ENCODE data around the gene PDE6H. TPM values are rescaled to one million over a fixed set of nuclear protein-coding genes. Genes with fewer than 3 reads are reported as not detected.

PDE6H gene
- total and polyA plus RNA-seq, 2 of the 8 experiments (the other 6 are each of a cell fraction or from before 2014, with no cell fraction given), result not detected

- Histone ChIP-seq H3K27me3 (replicated peaks in 1 of 4; ENCODE audit: control insufficient read depth in 3 of 4, extremely low read depth in 1 of 4, insufficient read depth in 3 of 4, low read length in 3 of 4) (no peaks in the 10 kb centered on the region), H3K56ac (replicated peaks; ENCODE audit: insufficient read length, low read depth, low read length) (no peak overlapping the region), H3K27ac (ENCODE audit: low read depth, low read length) (no peak overlapping the region), H2BK20ac (ENCODE audit: low read length) (no peak overlapping the region), H4K91ac (replicated peaks; ENCODE audit: insufficient read length, low read length) (no peak overlapping the region), H3K4me1 (replicated peaks in 1 of 4; ENCODE audit: control insufficient read depth in 3 of 4, insufficient read depth in 4 of 4, low read length in 3 of 4) (no peaks in the 10 kb centered on the region), H3K9ac (replicated peaks in 1 of 4; ENCODE audit: extremely low read depth in 1 of 4, low read depth in 3 of 4, low read length in 3 of 4) (no peak overlapping the region), H2AFZ (ENCODE audit: low read length) (no peak overlapping the region), H3K14ac (ENCODE audit: insufficient read length) (no peak overlapping the region), H3K79me1 (ENCODE audit: low read depth, low read length) (no peaks in the 10 kb centered on the region), H2BK120ac (replicated peaks; ENCODE audit: low read depth, low read length) (no peak overlapping the region), H2BK15ac (ENCODE audit: low read length) (no peak overlapping the region), H4K5ac (ENCODE audit: insufficient read length, low read depth, low read length) (no peak overlapping the region), H2AK5ac (ENCODE audit: low read depth, low read length) (no peak overlapping the region), H3K4me3 (ENCODE audit: extremely low read depth in 1 of 4, insufficient read depth in 2 of 4, low read depth in 3 of 4, low read length in 4 of 4) (no peak overlapping the region), H2BK5ac (ENCODE audit: low read depth, low read length) (no peak overlapping the region), H3K36me3 (ENCODE audit: control insufficient read depth in 2 of 4, insufficient read depth in 4 of 4, low read length in 3 of 4) (no peaks in the 10 kb centered on the region), H4K8ac (ENCODE audit: extremely low read depth, insufficient read depth, low read length) (no peak overlapping the region), H3K23ac (ENCODE audit: insufficient read length) (no peak overlapping the region), H3K79me2 (ENCODE audit: control insufficient read depth in 1 of 2, insufficient read depth in 2 of 2, low read length in 2 of 2) (no peaks in the 10 kb centered on the region), H3K4ac (replicated peaks; ENCODE audit: insufficient read length, low read depth, low read length) (no peak overlapping the region), H2BK12ac (ENCODE audit: low read depth, low read length) (no peak overlapping the region), H3K18ac (ENCODE audit: extremely low read depth, low read length) (no peak overlapping the region), H3K23me2 (ENCODE audit: low read depth, low read length) (no peaks in the 10 kb centered on the region), H3K9me3 (ENCODE audit: insufficient read depth in 2 of 2, low read depth in 1 of 2, low read length in 1 of 2) (no peaks in the 10 kb centered on the region), H3K4me2 (ENCODE audit: insufficient read depth in 1 of 2, low read depth in 2 of 2, low read length in 2 of 2) (no peak overlapping the region), H4K20me1 (replicated peaks in 1 of 2; ENCODE audit: control insufficient read depth in 1 of 2, insufficient read depth in 2 of 2, low read length in 2 of 2) (no peaks in the 10 kb centered on the region)
- no peak for TF ChIP-seq BACH1 (IDR thresholded peaks at IDR 0.05; ENCODE audit: low read length)
- POLR2A ChIA-PET (ENCODE audit: partially characterized antibody), result no interaction called here
- no peak for FAIRE-seq
- 85% methylated on average over 2 of the region's 2 CpGs; no CpG with 5 or more reads in 1 of the 2 experiments for WGBS, 2 experiments (ENCODE audit: extremely low coverage in 1 of 2, insufficient coverage in 1 of 2, insufficient read length in 1 of 2, insufficient replicate concordance in 2 of 2, low coverage in 1 of 2, low lambda C conversion rate in 2 of 2, missing lambda C conversion rate in 1 of 2)
- CTCF ChIA-PET (ENCODE audit: partially characterized antibody), result interaction anchor here (0.8 kb wide), 1 partner anchor 19 kb away, joined by 3 read pairs; no protein-coding TSS in a partner anchor
- DNase-seq (ENCODE audit: low read depth in 1 of 2, low spot score in 2 of 2), result no peak
Measured at GRCh38 chr12:15014708-15015107, 41.9 kb downstream of the PDE6H start.

All from H1 (cell line).